HG02884 (cell line): ENCODE results near the gene ITGB5.
"Not testable (repeated sequence)": the region's sequence is repeated elsewhere in the genome, so short reads cannot be mapped to it uniquely, and the experiment has no call there.

ENCODE experiments used
- ATAC-seq: cut with Tn5 transposase; IDR thresholded peaks from one replicate; pipeline ENCODE4 v1.9.1; 2021; ENCODE audit warnings: mild to moderate bottlenecking, moderate library complexity; ENCODE audit not compliant: unreplicated experiment

Gene ITGB5

GRCh38 chr3:124791142-124791541 is 96.0 kb downstream of the ITGB5 start:
- ATAC-seq = no peak

GRCh38 chr3:124789103-124789502 is 98.1 kb downstream of the ITGB5 start:
- ATAC-seq = not testable (repeated sequence)

- no peak for ATAC-seq
Measured at GRCh38 chr3:124788254-124788745, 98.9 kb downstream of the ITGB5 start.

- no peak for ATAC-seq
Measured at GRCh38 chr3:124787476-124788195, 99.5 kb downstream of the ITGB5 start.

- no peak for ATAC-seq
Measured at GRCh38 chr3:124786511-124787241, 100.5 kb downstream of the ITGB5 start.

- no peak for ATAC-seq
Measured at GRCh38 chr3:124785973-124786372, 101.2 kb downstream of the ITGB5 start.

- ATAC-seq = no peak
Measured at GRCh38 chr3:124784686-124785382, 102.3 kb downstream of the ITGB5 start.

GRCh38 chr3:124783696-124784095 is 103.5 kb downstream of the ITGB5 start:
- no peak for ATAC-seq

- ATAC-seq = not testable (repeated sequence)
Measured at GRCh38 chr3:124782377-124782712, 104.8 kb downstream of the ITGB5 start.

GRCh38 chr3:124781476-124782376 is 105.4 kb downstream of the ITGB5 start:
- no peak for ATAC-seq

- ATAC-seq = no peak
Measured at GRCh38 chr3:124780761-124781475, 106.2 kb downstream of the ITGB5 start.

GRCh38 chr3:124780356-124780755 is 106.8 kb downstream of the ITGB5 start:
- ATAC-seq = no peak

- ATAC-seq = no peak
Measured at GRCh38 chr3:124779751-124780191, 107.4 kb downstream of the ITGB5 start.

- no peak for ATAC-seq
Measured at GRCh38 chr3:124779116-124779515, 108.0 kb downstream of the ITGB5 start.

- no peak for ATAC-seq
Measured at GRCh38 chr3:124777762-124778470, 109.2 kb downstream of the ITGB5 start.

- ATAC-seq = no peak
Measured at GRCh38 chr3:124776856-124777255, 110.3 kb downstream of the ITGB5 start.

GRCh38 chr3:124775877-124776276 is 111.3 kb downstream of the ITGB5 start:
- no peak for ATAC-seq

- ATAC-seq = no peak
Measured at GRCh38 chr3:124774841-124775402, 112.2 kb downstream of the ITGB5 start.

- no peak for ATAC-seq
Measured at GRCh38 chr3:124774327-124774718, 112.8 kb downstream of the ITGB5 start.
